ENCODE data around the gene RNPC3.

The RNPC3 gene, protein sequence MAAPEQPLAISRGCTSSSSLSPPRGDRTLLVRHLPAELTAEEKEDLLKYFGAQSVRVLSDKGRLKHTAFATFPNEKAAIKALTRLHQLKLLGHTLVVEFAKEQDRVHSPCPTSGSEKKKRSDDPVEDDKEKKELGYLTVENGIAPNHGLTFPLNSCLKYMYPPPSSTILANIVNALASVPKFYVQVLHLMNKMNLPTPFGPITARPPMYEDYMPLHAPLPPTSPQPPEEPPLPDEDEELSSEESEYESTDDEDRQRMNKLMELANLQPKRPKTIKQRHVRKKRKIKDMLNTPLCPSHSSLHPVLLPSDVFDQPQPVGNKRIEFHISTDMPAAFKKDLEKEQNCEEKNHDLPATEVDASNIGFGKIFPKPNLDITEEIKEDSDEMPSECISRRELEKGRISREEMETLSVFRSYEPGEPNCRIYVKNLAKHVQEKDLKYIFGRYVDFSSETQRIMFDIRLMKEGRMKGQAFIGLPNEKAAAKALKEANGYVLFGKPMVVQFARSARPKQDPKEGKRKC

DNA sequence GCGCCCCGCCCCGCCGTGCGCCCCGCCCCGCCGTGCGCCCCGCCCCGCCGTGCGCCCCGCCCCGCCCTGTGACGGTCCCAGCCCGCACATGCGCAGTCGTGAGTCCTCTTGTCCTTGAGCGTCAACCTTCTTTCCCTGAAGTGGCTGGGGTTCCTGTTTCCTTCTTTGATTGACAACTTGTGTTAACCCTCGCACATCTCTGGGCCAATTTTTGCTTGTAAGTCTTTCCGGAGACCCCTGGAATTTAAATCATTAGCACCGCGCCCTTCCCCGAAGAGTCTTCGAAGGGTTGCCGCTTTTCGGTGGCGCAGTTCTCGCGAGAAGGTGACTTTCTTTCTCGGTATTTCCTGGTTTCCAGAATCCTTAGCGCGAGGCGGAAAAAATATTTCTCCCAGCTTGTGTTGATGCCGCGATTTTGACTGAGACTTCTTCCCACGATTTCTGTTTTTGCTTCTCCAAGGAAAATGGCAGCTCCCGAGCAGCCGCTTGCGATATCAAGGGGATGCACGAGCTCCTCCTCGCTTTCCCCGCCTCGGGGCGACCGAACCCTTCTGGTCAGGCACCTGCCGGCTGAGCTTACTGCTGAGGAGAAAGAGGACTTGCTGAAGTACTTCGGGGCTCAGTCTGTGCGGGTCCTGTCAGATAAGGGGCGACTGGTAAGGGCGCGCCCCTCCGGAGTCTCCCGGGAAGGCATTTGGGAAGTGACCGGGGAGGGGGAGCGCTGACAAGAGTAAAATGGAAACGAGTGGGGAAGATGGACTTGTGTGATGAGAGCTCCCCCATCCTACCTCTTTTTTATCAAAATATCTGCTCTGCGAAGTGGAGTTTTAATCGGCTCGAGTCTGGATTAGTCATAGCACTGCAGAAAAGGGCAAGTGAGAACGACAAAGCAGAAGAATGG lies at the start of gene RNPC3:
RNPC3 (plus strand) TSS at position 93 of the 901 bp plus-strand sequence; CDS start at position 465, 372 bp downstream.
- peak; percentile 91 for DNase-seq

DNA sequence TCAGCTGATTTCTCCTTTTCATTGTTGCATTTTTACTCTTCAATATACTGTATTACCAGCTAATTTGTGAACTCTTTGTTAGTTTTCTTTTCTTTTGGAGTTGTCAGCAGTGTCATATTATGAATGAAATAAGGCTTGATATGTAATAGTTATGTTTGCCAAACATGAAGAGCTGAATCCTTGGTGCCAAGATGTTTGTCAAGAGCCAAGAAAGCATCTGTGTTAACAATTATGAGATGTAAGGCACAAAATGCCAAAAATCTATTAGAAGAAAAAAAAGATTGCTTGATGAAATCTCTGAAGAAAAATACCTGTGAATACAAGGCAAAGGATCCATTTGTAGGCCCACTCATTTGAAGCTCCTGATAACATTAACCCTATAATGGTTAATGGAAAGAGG lies 48.4 kb upstream of the RNPC3 start:
- no peak for DNase-seq

DNA sequence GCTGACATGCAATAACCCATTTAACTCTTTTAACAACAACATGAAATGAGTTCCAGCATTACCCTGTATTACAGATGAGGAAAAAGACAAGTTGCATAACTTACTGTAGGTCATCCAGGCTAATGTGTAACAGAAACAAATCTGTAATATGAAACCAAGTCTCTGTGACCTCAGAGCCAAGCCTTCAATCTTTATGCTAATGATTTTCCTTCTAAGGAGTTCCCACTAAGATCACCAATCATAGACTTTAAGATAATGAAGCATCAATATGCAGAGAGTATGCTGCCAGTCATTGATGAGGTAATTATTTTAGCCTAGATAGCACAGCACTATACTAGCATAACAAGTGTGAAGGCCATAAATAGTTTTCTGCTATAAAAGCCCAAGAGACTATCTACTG lies 35.6 kb upstream of the RNPC3 start:
- DNase-seq, result no peak

DNA sequence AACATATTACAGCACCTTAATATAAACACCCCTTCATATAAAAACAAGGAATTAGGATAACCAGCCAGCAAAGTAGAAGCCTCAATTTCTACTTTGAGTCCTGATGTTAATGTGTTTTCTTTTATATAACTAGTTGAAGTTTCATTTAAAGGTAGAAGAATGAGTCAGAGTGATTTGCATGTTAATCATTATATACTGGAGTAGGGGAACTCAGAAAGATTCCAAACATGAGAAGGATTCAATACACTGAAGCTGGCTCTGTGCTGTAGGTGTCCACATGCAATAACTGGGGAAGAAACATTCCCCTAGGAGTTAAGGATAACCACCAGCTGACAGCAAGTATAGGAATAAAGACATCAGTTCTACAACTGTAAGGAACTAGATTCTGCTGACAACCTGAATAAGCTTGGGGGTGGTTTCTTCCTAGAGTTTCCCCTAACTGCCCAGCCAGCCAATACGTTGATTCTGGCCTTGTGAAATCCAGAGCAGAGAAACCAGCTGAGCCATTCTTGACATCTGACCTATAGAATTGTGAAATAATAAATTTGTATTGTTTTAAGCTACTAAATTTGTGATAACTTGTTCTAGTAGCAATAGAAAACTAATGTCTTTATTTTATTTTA lies 33.4 kb upstream of the RNPC3 start:
- DNase-seq, result no peak

DNA sequence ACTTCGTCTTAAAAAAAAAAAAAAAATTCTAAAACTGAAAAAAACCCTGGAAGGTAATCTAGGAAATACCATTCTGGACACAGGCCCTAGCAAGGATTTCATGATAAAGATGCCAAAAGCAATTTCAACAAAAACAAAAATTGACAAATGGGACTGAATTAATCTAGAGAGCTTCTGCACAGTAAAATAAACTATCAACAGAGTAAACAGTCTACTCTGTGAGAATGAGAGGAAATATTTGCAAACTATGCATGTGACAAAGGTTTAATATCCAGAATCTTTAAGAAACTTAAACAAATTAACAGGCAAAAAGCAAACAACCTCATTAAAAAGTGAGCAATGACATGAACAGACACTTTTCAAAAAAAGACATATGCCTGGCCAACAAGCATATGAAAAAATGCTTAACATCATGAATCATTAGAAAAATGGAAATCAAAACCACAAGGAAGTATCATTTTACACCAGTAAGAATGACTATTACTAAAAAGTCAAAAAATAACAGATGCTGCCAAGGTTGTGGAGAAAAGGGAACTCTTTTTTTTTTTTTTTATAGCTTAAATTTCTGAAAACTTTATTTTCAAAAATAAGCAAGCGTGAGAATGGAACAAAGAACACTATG lies 29.4 kb upstream of the RNPC3 start:
- no peak for DNase-seq

DNA sequence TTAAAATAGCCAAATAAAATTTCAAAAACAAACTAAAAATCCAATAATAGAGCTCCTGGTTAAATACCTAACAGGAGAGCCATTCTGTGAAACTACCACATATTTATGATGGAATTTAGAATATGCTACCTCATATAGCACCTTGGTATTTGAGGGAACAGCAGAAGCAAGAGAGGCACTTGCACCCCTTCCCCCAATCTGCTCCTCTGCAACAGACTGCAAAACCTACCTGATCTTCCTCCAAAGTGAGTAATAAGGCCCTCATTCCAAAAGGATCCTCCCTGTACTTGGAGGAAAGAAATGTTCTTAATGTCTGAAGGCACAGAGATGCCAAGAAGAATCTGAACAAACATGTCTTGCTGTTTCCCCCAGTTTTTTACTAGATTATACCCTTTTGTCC lies 28.1 kb upstream of the RNPC3 start:
- DNase-seq, result no peak

DNA sequence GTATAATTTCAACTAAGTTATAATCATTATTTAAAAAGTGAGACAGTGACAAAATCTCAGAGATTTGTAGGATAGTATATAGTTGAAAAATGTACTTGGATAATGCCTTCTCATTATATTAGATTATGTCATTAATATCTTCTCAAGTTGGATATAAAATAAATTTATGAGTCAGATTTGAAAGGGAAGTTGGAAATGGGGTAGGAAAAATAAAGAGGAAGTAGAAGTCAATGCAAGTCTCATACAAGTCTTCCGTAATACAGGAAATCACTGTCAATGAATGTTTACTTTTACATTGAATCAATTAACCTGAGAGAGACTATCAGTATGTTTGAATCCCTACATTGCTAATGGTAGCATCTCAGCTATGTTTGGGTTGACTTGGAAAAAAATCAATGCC lies 16.2 kb upstream of the RNPC3 start:
- DNase-seq, result no peak

DNA sequence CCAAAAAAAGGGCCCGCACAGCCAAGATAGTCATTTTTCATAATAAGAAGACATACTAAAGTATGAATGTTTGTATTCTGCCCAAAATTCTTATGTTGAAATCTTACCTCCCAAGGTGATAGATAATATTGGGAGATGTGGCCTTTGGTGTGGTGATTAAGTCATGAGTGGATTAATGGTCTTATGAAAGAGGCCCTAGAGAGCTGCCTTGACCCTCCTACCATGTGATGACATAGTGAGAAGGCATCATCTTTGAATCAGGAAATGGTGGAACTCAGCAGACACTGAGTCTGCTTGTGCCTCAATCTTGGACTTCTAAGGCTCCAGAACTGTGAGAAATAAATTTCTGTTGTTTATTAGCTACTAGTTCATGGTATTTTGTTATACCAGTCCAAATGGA lies 11.8 kb upstream of the RNPC3 start:
- DNase-seq, result no peak

DNA sequence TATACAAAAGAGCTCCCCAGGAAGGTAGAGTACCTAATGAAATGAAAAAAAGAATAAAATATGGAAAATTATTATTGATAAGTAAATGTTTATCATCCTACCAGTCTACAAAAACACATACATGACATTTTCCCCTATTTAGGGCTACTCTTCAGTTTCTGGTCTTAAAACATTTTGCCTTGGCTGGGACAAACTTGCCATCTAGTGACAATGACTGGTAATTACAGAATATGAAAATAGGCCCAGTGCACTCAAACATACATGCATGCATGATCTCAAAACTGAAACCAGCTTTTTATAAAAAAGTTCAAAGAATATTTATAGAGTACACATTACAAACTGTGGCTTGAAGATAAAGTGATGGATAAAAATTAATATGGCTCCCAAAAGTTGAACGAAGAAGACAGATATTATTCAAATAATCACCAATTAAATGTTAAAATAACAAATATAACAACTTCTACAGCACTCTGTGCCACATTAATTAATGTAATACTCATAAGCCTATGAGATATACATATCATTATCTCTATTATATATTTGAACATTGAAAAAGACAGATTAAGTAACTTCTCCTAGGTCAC lies 10.5 kb upstream of the RNPC3 start:
- DNase-seq, result peak; percentile 21

DNA sequence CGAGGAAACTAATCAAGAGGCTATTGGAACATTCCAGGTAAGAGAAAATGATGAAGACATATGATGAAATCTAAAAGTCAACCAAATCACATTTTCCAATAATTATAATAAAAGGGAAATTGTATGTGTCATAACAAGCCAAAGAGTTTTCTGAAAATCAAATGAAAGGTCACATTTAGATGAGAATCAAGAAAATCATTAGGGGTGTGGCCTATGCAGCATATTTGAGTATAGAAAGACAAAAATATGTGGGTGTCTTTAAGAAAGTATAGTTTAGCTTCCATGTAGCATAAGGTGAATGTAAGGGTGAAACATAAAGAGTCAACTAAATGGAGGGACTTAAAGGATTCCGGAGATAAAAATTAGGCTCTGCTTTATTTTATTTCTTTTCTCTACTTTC lies 9.2 kb upstream of the RNPC3 start:
- no peak for DNase-seq

DNA sequence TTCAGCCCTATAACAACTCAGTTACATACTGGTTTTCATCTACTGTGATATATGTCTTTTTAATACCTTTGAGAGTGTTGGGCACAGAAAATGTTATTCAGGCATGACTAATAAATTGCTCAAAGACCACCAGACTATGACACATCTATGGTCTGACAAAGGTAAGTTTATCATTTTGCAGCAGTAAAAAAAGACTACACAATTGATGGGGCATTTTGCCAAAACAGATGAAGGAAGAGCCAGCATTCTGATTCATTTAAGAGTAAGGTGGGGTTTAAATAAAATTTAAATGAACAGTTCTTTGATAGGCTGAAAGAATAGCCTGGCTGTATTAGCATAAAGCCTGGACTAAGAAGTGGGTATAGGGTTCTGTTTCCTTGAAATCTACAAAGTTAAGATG lies 8.8 kb upstream of the RNPC3 start:
- DNase-seq, result no peak

DNA sequence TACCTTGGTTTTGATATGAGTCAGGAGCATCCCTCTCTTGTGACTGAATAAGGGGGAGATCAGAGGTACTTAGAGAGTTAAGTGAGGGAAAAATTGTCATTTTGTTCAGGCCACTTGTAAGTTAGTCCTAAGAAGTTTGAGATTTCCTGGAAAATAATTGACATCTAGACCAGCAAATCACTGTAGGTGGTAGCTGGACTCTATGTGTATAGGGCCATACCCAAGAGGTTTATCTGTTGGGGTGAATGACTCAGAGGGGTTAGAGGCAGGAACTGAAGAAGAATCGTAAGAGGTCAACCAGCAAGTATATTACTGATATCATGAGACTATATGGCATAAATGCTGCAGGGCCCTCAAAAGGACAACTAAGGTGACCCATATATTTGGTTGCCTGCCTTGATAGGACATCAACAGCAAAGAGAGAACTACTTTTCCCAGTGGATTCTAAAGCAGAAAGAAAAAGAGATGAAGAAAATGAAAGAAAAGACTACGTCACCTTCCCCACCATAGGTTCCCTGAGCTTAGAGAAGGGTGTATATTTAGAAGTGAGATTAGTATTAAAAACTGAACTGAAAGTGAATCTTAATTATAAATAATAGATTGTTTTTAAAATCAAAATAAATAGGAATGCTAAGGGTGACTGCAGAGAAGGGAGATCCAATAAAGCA lies 8.0 kb upstream of the RNPC3 start:
- no peak for DNase-seq

DNA sequence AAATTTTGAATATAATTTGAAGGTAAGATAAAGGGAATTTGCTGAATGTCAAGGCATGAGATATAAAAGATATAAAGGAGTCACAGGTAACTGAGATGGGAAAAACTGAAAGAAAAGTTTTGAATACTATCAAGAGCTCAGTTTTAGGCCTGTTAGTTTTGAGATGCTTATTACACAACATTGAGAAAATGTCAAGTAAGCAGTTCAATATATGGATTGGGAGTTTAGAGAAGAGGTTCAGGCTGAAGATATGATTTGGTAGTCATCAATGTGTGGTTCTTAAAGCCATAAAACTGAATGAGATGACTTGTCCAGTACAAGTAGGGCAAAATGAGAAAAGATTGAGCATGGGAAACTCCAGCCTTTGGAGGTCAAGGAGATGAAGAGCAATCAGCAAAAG lies 4.7 kb upstream of the RNPC3 start:
- no peak for DNase-seq

DNA sequence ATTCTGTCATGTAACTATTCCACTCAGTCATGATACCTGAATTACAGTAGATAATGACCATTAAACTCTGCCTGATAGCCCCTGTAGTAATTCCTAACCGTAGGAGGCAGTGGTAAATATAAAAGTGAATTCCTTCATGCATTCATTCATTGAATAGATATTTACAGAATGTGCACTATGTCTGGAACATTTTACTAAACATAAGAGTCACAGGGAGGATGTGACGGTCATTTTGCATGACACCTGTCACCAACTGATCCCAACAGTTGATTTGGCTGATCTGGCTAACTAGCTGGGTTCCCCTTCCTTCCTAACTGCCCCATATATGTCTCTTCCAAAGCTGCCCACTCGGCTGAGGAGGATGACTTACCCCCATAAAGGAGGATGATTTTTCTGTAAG lies 2.2 kb upstream of the RNPC3 start:
- DNase-seq, result no peak

DNA sequence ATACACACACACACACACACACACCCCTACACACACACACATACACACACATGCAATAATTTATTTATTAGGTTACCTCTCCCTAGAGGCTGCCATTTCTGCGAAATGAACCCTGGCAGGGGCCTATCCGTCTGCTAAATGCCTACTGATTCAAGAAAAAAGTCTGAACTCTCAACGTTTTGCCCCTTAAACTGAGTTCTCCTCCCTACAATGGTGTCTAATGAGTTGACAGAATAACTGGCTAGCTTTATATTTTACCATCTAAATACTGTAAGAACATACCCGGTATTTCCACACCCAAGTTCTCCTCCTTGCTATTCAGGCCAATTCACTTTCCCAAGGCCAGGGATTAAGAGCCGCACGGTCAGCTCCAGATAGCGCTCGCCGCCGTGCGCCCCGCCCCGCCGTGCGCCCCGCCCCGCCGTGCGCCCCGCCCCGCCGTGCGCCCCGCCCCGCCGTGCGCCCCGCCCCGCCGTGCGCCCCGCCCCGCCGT lies 339 bp upstream of the RNPC3 start:
- peak; percentile 64 for DNase-seq

DNA sequence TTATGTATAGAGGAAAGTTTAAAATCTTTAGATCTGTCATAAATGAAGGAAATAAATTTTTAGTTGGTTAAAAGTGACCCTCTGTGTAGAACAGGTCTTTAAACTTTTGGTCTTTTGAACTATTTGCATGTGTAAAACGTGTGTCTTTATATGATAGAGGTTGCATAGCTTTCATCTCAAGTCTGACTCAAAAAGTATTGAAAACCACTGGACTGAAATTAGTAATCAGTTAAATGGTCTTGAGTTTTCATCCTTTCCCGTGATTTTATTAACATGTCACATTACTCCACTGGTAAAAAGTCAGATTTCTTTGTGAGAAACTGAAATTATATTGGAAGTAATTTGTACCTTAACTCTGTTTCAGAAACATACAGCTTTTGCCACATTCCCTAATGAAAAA lies 1.8 kb downstream of the RNPC3 start:
- no peak for DNase-seq

DNA sequence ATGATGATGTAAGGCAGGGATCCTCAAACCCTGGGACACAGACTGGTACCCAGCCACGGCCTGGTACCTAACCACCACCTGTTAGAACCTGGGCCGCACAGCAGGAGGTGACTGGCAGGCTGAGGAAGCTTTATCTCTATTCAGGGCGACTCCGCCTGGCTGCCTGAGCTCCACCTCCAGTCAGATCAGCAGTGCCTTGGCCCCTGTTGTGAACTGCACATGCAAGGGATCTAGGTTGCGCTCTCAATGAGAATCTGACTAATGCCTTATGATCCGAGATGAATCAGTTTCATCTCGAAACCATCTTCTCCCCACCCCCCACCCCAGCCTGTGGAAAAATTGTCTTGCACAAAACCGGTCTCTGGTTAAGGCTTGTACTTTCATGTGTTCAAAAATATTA lies 4.2 kb downstream of the RNPC3 start:
- DNase-seq, result no peak

DNA sequence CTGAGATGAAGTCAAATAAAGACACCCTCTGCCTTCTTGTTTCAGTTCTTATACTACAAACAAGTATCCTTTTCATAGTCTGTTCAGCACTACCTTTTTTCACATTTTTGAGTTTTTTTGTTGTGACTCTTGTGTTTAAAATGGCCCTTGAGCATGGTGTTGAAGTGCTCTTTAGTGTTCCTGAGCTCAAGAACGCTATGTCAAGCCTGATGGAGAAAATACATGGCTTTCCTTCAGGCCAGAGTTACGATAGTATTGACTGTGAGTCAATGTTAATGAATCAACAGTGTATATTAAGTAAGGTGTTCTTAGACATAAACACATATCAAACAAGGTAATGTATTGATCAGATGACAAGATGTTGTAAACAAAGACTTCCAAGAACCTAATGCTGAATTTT lies 12.7 kb downstream of the RNPC3 start:
- DNase-seq, result no peak

DNA sequence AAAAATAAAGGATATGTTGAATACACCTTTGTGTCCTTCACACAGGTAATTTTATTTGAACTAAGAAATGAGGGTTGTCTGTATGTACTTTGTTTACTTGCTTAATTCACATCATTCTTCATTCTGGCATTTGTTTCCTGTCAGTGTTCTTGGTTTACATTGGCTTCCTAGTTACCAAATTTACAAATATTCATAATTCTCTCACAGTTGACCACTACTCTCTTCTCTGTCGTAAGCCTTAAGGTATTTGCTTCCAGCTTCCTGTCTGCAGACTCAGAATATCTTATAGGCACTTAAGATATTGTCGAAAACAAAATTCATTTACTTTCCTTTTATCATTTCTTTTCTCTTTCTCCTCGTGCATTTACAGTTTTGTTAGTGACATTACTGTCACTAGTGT lies 15.9 kb downstream of the RNPC3 start:
- no peak for DNase-seq

DNA sequence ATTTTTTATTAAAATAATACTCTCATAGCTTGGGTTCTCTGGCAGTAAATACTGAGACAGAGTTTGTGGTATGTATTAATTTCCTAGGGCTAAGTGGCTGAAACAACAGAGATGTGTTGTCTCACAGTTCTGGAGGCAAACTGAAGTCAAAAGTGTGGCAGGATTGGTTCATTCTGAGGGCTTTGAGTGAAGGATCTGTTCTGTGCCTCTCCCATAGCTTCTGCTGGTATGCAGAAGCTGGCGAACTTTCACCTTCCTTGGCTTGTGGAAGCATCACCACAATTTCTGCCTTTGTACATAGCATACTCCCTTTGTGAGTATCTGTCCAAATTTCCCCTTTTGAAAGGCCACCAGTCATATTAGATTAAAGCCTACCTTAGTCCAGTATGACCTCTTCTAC lies 21.0 kb downstream of the RNPC3 start:
- no peak for DNase-seq

DNA sequence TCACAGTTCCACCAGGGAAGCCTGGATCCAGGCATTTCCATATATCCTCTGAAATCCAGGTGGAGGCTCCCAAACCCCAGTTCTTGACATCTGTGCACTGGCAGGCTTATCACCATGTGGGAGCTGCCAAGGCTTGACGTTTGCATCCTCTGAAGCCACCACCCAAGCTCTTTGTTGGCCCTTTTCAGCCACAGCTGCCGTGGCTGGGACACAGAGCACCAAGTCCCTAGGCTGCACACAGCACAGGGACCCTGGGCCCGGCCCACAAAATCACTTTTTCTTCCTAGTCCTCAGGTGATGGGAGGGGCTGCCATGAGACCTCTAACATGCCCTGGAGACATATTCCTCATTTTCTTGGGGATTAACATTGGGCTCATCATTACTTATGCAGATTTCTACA lies 22.3 kb downstream of the RNPC3 start:
- DNase-seq, result no peak

DNA sequence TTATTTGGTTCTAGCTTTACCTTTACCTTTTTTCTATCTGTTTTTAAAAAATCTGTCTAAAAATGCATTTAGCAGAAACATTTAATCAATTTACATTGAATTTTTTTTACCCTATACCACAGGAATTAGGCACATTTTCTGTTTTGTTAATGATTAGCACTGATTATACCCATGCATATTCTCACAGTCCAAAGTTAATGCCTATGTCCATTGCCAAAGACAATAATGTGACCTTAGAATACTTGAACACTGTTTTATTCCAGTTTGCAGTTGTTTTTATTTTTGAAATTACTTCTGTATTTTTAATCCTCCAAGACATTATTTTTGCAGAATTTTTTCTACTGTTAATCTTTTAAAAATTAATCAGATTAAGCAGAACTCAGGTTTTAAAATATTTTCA lies 34.9 kb downstream of the RNPC3 start:
- DNase-seq, result no peak

Data from NCI-H146 (cell line).